Measurements from ENCODE around the gene IGSF11. TPM values are rescaled to one million over a fixed set of nuclear protein-coding genes. Genes with fewer than 3 reads are reported as not detected.

The IGSF11 gene
- total and polyA plus RNA-seq, 9 of the 15 experiments (the other 6 are each of a cell fraction or from before 2014, with no cell fraction given), result 1.2 to 2.8 (median 1.7) TPM

DNA sequence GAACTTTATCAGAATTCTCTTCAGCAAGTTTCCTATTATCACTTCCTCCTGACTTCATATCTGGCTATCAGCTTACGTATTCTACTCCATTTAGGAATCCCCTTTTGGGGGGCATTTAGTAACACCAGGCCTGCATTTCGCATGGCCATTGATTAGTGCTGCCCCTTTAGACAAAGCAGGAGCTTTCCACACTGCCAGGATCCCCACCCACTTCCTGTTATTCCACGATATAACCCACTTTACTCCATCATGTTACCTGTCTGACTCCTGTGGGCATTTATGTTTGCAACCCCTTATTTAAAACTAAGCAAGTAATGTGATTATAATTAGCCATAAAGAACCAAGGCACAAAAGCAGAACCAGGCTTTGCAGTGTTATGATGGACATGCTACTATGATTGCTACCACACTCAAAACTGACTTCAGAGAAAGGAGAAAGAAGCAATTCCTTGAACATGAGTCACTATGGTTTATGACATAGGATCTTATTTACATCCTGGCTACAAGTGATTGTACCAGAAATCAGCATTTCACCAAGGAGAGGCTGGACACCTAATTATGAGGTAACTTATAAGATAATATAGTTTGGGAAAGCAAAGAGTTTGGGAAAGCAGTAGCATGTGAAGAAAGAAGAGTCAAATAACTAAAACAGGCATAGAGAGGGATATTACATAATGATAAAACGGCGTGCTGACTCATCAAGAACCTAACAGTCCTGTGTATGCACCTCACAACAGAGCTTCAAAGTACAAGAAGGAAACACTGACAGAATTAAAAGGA is 96.3 kb downstream of the IGSF11 start (continued):
- TF ChIP-seq CUX1 (CRISPR knock-in tag; IDR thresholded peaks at IDR 0.05) (no peak), RNF2 (IDR thresholded peaks at IDR 0.05) (no peak), POLR2AphosphoS2 (IDR thresholded peaks at IDR 0.05; ENCODE audit: low read length) (no peak), ZNF12 (CRISPR knock-in tag; IDR thresholded peaks at IDR 0.05) (no peak), ZNF134 (CRISPR knock-in tag; conservative IDR thresholded peaks at IDR 0.05) (no peak), COPS2 (conservative IDR thresholded peaks at IDR 0.05) (no peak), LCOR (CRISPR knock-in tag; IDR thresholded peaks at IDR 0.05) (no peak), NFATC3 (IDR thresholded peaks at IDR 0.05) (no peak), SIN3A (IDR thresholded peaks at IDR 0.05; ENCODE audit: borderline replicate concordance in 2 of 2, control insufficient read depth in 1 of 2, low read depth in 2 of 2, low read length in 2 of 2) (no peak), ZFP30 (CRISPR knock-in tag; IDR thresholded peaks at IDR 0.05; ENCODE audit: borderline replicate concordance) (no peak), MED1 (CRISPR knock-in tag; IDR thresholded peaks at IDR 0.05; ENCODE audit: borderline replicate concordance) (no peak)
- TF ChIP-seq, protein P1, sequence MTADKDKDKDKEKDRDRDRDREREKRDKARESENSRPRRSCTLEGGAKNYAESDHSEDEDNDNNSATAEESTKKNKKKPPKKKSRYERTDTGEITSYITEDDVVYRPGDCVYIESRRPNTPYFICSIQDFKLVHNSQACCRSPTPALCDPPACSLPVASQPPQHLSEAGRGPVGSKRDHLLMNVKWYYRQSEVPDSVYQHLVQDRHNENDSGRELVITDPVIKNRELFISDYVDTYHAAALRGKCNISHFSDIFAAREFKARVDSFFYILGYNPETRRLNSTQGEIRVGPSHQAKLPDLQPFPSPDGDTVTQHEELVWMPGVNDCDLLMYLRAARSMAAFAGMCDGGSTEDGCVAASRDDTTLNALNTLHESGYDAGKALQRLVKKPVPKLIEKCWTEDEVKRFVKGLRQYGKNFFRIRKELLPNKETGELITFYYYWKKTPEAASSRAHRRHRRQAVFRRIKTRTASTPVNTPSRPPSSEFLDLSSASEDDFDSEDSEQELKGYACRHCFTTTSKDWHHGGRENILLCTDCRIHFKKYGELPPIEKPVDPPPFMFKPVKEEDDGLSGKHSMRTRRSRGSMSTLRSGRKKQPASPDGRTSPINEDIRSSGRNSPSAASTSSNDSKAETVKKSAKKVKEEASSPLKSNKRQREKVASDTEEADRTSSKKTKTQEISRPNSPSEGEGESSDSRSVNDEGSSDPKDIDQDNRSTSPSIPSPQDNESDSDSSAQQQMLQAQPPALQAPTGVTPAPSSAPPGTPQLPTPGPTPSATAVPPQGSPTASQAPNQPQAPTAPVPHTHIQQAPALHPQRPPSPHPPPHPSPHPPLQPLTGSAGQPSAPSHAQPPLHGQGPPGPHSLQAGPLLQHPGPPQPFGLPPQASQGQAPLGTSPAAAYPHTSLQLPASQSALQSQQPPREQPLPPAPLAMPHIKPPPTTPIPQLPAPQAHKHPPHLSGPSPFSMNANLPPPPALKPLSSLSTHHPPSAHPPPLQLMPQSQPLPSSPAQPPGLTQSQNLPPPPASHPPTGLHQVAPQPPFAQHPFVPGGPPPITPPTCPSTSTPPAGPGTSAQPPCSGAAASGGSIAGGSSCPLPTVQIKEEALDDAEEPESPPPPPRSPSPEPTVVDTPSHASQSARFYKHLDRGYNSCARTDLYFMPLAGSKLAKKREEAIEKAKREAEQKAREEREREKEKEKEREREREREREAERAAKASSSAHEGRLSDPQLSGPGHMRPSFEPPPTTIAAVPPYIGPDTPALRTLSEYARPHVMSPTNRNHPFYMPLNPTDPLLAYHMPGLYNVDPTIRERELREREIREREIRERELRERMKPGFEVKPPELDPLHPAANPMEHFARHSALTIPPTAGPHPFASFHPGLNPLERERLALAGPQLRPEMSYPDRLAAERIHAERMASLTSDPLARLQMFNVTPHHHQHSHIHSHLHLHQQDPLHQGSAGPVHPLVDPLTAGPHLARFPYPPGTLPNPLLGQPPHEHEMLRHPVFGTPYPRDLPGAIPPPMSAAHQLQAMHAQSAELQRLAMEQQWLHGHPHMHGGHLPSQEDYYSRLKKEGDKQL (CRISPR knock-in tag; IDR thresholded peaks at IDR 0.05; ENCODE audit: borderline replicate concordance), result no peak
- TF ChIP-seq, protein P2, sequence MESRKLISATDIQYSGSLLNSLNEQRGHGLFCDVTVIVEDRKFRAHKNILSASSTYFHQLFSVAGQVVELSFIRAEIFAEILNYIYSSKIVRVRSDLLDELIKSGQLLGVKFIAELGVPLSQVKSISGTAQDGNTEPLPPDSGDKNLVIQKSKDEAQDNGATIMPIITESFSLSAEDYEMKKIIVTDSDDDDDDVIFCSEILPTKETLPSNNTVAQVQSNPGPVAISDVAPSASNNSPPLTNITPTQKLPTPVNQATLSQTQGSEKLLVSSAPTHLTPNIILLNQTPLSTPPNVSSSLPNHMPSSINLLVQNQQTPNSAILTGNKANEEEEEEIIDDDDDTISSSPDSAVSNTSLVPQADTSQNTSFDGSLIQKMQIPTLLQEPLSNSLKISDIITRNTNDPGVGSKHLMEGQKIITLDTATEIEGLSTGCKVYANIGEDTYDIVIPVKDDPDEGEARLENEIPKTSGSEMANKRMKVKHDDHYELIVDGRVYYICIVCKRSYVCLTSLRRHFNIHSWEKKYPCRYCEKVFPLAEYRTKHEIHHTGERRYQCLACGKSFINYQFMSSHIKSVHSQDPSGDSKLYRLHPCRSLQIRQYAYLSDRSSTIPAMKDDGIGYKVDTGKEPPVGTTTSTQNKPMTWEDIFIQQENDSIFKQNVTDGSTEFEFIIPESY (CRISPR knock-in tag; IDR thresholded peaks at IDR 0.05), result no peak
